ENCODE data around the gene ACSF2.
A peak's percentile ranks its signal among the peaks of the same experiment; 100 is the strongest.
"Not testable (repeated sequence)": the region's sequence is repeated elsewhere in the genome, so short reads cannot be mapped to it uniquely, and the experiment has no call there.

ACSF2 gene

GRCh38 chr17:50468304-50469207, 42.5 kb downstream of the ACSF2 start, which contains the start of gene CHAD:
TSS of gene CHAD (minus strand) at chr17:50468880. CDS start at chr17:50468813, 67 bp downstream.
- TF ChIP-seq POLR2A (IDR thresholded peaks at IDR 0.05; ENCODE audit: low read length), result no peak
- no peak for TF ChIP-seq GATA1 (IDR thresholded peaks at IDR 0.05; ENCODE audit: low read depth, low read length)
- DNase-seq, result peak in 1 of 2 experiments; percentile 23

GRCh38 chr17:50469208-50469605, 43.2 kb downstream of the ACSF2 start:
- TF ChIP-seq POLR2A (IDR thresholded peaks at IDR 0.05; ENCODE audit: low read length) (no peak), GATA1 (IDR thresholded peaks at IDR 0.05; ENCODE audit: low read depth, low read length) (no peak)
- DNase-seq, result no peak

GRCh38 chr17:50469671-50470305, 43.8 kb downstream of the ACSF2 start:
- no peak for DNase-seq
- TF ChIP-seq POLR2A (IDR thresholded peaks at IDR 0.05; ENCODE audit: low read length), result no peak
- no peak for TF ChIP-seq GATA1 (IDR thresholded peaks at IDR 0.05; ENCODE audit: low read depth, low read length)

- no peak for DNase-seq
- TF ChIP-seq POLR2A (IDR thresholded peaks at IDR 0.05; ENCODE audit: low read length) (no peak), GATA1 (IDR thresholded peaks at IDR 0.05; ENCODE audit: low read depth, low read length) (no peak)
These were observed 44.4 kb downstream of the ACSF2 start for GRCh38 chr17:50470426-50470825.

- no peak for TF ChIP-seq POLR2A (IDR thresholded peaks at IDR 0.05; ENCODE audit: low read length)
- no peak for TF ChIP-seq GATA1 (IDR thresholded peaks at IDR 0.05; ENCODE audit: low read depth, low read length)
- no peak for DNase-seq
These were observed 45.2 kb downstream of the ACSF2 start for GRCh38 chr17:50471009-50471905.

- TF ChIP-seq POLR2A (IDR thresholded peaks at IDR 0.05; ENCODE audit: low read length) (no peak), GATA1 (IDR thresholded peaks at IDR 0.05; ENCODE audit: low read depth, low read length) (no peak)
- no peak for DNase-seq
These were observed 46.3 kb downstream of the ACSF2 start for GRCh38 chr17:50472286-50472685.

- not testable (repeated sequence) for DNase-seq
These were observed 46.7 kb downstream of the ACSF2 start for GRCh38 chr17:50472761-50473161.

- DNase-seq, result no peak
These were observed 47.9 kb downstream of the ACSF2 start for GRCh38 chr17:50473901-50474300.

GRCh38 chr17:50474523-50474922, 48.5 kb downstream of the ACSF2 start:
- TF ChIP-seq GATA1 (IDR thresholded peaks at IDR 0.05; ENCODE audit: low read depth, low read length) (no peak), POLR2A (IDR thresholded peaks at IDR 0.05; ENCODE audit: low read length) (no peak)
- no peak for DNase-seq

More at GRCh38 chr17:50473901-50474300, 47.9 kb downstream of the ACSF2 start:
- TF ChIP-seq GATA1 (IDR thresholded peaks at IDR 0.05; ENCODE audit: low read depth, low read length) (no peak), POLR2A (IDR thresholded peaks at IDR 0.05; ENCODE audit: low read length) (no peak)

- TF ChIP-seq GATA1 (IDR thresholded peaks at IDR 0.05; ENCODE audit: low read depth, low read length) (no peak), POLR2A (IDR thresholded peaks at IDR 0.05; ENCODE audit: low read length) (no peak)
- no peak for DNase-seq
These were observed 49.3 kb downstream of the ACSF2 start for GRCh38 chr17:50475362-50475761.

- DNase-seq, result not testable (repeated sequence)
These were observed 49.9 kb downstream of the ACSF2 start for GRCh38 chr17:50475775-50476544.

GRCh38 chr17:50476545-50477315, 50.7 kb downstream of the ACSF2 start:
- TF ChIP-seq POLR2A (IDR thresholded peaks at IDR 0.05; ENCODE audit: low read length), result no peak
- TF ChIP-seq GATA1 (IDR thresholded peaks at IDR 0.05; ENCODE audit: low read depth, low read length), result no peak
- DNase-seq, result no peak

GRCh38 chr17:50477976-50478375, 52.0 kb downstream of the ACSF2 start:
- DNase-seq, result no peak
- TF ChIP-seq GATA1 (IDR thresholded peaks at IDR 0.05; ENCODE audit: low read depth, low read length) (no peak), POLR2A (IDR thresholded peaks at IDR 0.05; ENCODE audit: low read length) (no peak)

All from erythroblast (primary cell).